ENCODE results near the gene OR1B1.
A peak's percentile ranks its signal among the peaks of the same experiment; 100 is the strongest.
"Not testable (repeated sequence)": the region's sequence is repeated elsewhere in the genome, so short reads cannot be mapped to it uniquely, and the experiment has no call there.

OR1B1 gene

GRCh38 chr9:122583284-122583683, 74.1 kb downstream of the OR1B1 start, which contains the start of gene OR1L8:
Gene OR1L8 (minus strand): TSS chr9:122583384. CDS start chr9:122568477, 14,907 bp downstream.
- not testable (repeated sequence) for DNase-seq (ENCODE audit: low read depth); H3K27me3 ChIP-seq (replicated peaks; ENCODE audit: control insufficient read depth, insufficient read depth, low read length); H3K4me3 ChIP-seq (ENCODE audit: low read length); H3K9ac ChIP-seq (ENCODE audit: low read length); H3K36me3 ChIP-seq (ENCODE audit: control insufficient read depth, insufficient read depth, low read length, severe bottlenecking); H3K9me3 ChIP-seq (ENCODE audit: control insufficient read depth, low read length)
- peaks cover 11% of the 10 kb centered on the region for H3K4me1 ChIP-seq (ENCODE audit: control insufficient read depth, insufficient read depth, low read length)

GRCh38 chr9:122580360-122580759, 77.1 kb downstream of the OR1B1 start:
- H3K4me3 ChIP-seq (ENCODE audit: low read length): peak overlapping the region; percentile 18
- peak; percentile 54 for DNase-seq (ENCODE audit: low read depth)
- H3K36me3 ChIP-seq (ENCODE audit: control insufficient read depth, insufficient read depth, low read length, severe bottlenecking): no peaks in the 10 kb centered on the region
- no peaks in the 10 kb centered on the region for H3K9me3 ChIP-seq (ENCODE audit: control insufficient read depth, low read length)
- H3K9ac ChIP-seq (ENCODE audit: low read length): no peak overlapping the region
- no peaks in the 10 kb centered on the region for H3K27me3 ChIP-seq (replicated peaks; ENCODE audit: control insufficient read depth, insufficient read depth, low read length)
- peaks cover 11% of the 10 kb centered on the region for H3K4me1 ChIP-seq (ENCODE audit: control insufficient read depth, insufficient read depth, low read length)

- peaks cover 11% of the 10 kb centered on the region for H3K4me1 ChIP-seq (ENCODE audit: control insufficient read depth, insufficient read depth, low read length)
- H3K9me3 ChIP-seq (ENCODE audit: control insufficient read depth, low read length): no peaks in the 10 kb centered on the region
- H3K27me3 ChIP-seq (replicated peaks; ENCODE audit: control insufficient read depth, insufficient read depth, low read length): no peaks in the 10 kb centered on the region
- no peak for DNase-seq (ENCODE audit: low read depth)
- no peak overlapping the region for H3K9ac ChIP-seq (ENCODE audit: low read length)
- H3K36me3 ChIP-seq (ENCODE audit: control insufficient read depth, insufficient read depth, low read length, severe bottlenecking): no peaks in the 10 kb centered on the region
- peak overlapping the region; percentile 18 for H3K4me3 ChIP-seq (ENCODE audit: low read length)
These were observed 77.6 kb downstream of the OR1B1 start for GRCh38 chr9:122579874-122580273.

All from adipocyte (in vitro differentiated cells).